SIG-M5 (cell line): ENCODE measurements around the gene NEB.
"Not testable (repeated sequence)": the region's sequence is repeated elsewhere in the genome, so short reads cannot be mapped to it uniquely, and the experiment has no call there.

Source experiments
- DNase-seq: peaks from one replicate; lab custom pipeline; 2025; lab: John Stamatoyannopoulos, UW

NEB gene

GRCh38 chr2:151607459-151608424 lies 126.5 kb downstream of the NEB start:
- not testable (repeated sequence) for DNase-seq

- not testable (repeated sequence) for DNase-seq
Measured at GRCh38 chr2:151603530-151603929, 130.7 kb downstream of the NEB start.

- DNase-seq: not testable (repeated sequence)
Measured at GRCh38 chr2:151602402-151602801, 131.9 kb downstream of the NEB start.

GRCh38 chr2:151601803-151602202 lies 132.5 kb downstream of the NEB start:
- not testable (repeated sequence) for DNase-seq

- not testable (repeated sequence) for DNase-seq
Measured at GRCh38 chr2:151596903-151597608, 137.2 kb downstream of the NEB start.

- not testable (repeated sequence) for DNase-seq
Measured at GRCh38 chr2:151591908-151592255, 142.4 kb downstream of the NEB start.

- DNase-seq: not testable (repeated sequence)
Measured at GRCh38 chr2:151591250-151591907, 142.9 kb downstream of the NEB start.

GRCh38 chr2:151581300-151581699 lies 153.0 kb downstream of the NEB start:
- not testable (repeated sequence) for DNase-seq

- DNase-seq: not testable (repeated sequence)
Measured at GRCh38 chr2:151580697-151581096, 153.6 kb downstream of the NEB start.

- DNase-seq: no peak
Measured at GRCh38 chr2:151577116-151577515, 157.2 kb downstream of the NEB start.

GRCh38 chr2:151576080-151576479 lies 158.2 kb downstream of the NEB start:
- DNase-seq: no peak

GRCh38 chr2:151575338-151575737 lies 158.9 kb downstream of the NEB start:
- DNase-seq: no peak

- no peak for DNase-seq
Measured at GRCh38 chr2:151570191-151570590, 164.1 kb downstream of the NEB start.

GRCh38 chr2:151569167-151569566 lies 165.1 kb downstream of the NEB start:
- DNase-seq: no peak

- DNase-seq: no peak
Measured at GRCh38 chr2:151568501-151568900, 165.8 kb downstream of the NEB start.

GRCh38 chr2:151567006-151567405 lies 167.3 kb downstream of the NEB start:
- no peak for DNase-seq

- DNase-seq: no peak
Measured at GRCh38 chr2:151562398-151562797, 171.9 kb downstream of the NEB start.

GRCh38 chr2:151560289-151560688 lies 174.0 kb downstream of the NEB start:
- no peak for DNase-seq

GRCh38 chr2:151559431-151559830 lies 174.8 kb downstream of the NEB start:
- not testable (repeated sequence) for DNase-seq

- DNase-seq: not testable (repeated sequence)
Measured at GRCh38 chr2:151557883-151558282, 176.4 kb downstream of the NEB start.

- DNase-seq: no peak
Measured at GRCh38 chr2:151556121-151556520, 178.2 kb downstream of the NEB start.

GRCh38 chr2:151552287-151552686 lies 182.0 kb downstream of the NEB start:
- no peak for DNase-seq
